RCC 7860 (cell line): ENCODE measurements around the gene SHBG.
"Not testable (repeated sequence)": the region's sequence is repeated elsewhere in the genome, so short reads cannot be mapped to it uniquely, and the experiment has no call there.

ENCODE experiments used
- DNase-seq: peaks from one replicate; pipeline ENCODE4 v3.0.0-alpha.2; 2015; ENCODE audit warnings: low spot score
- FAIRE-seq: peaks from 2 replicates; lab custom pipeline; 2012; peaks lifted over from hg19 to GRCh38; lab: Jason Lieb, UNC

SHBG gene

GRCh38 chr17:7611635-7612293, 18.2 kb upstream of the SHBG start:
- no peak for FAIRE-seq

GRCh38 chr17:7612294-7612640, 17.7 kb upstream of the SHBG start:
- FAIRE-seq: no peak

More at GRCh38 chr17:7611635-7612293, 18.2 kb upstream of the SHBG start:
- DNase-seq: no peak

GRCh38 chr17:7613769-7614424, 16.0 kb upstream of the SHBG start:
- DNase-seq (peak; percentile 20), FAIRE-seq (no peak)

More at GRCh38 chr17:7612294-7612640, 17.7 kb upstream of the SHBG start:
- DNase-seq: no peak

GRCh38 chr17:7614425-7615264, 15.3 kb upstream of the SHBG start, which contains the start of gene FXR2:
Gene FXR2 (minus strand): TSS chr17:7614897. CDS start chr17:7614532, 365 bp downstream.
- peak; percentile 97 for DNase-seq
- peak; percentile 88 for FAIRE-seq

- FAIRE-seq: no peak
These were observed 14.6 kb upstream of the SHBG start for GRCh38 chr17:7615265-7615747.

GRCh38 chr17:7618608-7619007, 11.3 kb upstream of the SHBG start:
- no peak for FAIRE-seq

More at GRCh38 chr17:7615265-7615747, 14.6 kb upstream of the SHBG start:
- no peak for DNase-seq

GRCh38 chr17:7620835-7621234, 9.1 kb upstream of the SHBG start:
- DNase-seq (no peak), FAIRE-seq (no peak)

More at GRCh38 chr17:7618608-7619007, 11.3 kb upstream of the SHBG start:
- no peak for DNase-seq

- DNase-seq (no peak), FAIRE-seq (no peak)
These were observed 6.3 kb upstream of the SHBG start for GRCh38 chr17:7623661-7624060.

- not testable (repeated sequence) for DNase-seq, FAIRE-seq
These were observed 4.2 kb upstream of the SHBG start for GRCh38 chr17:7625749-7626148.

GRCh38 chr17:7626307-7626706, 3.6 kb upstream of the SHBG start:
- no peak for DNase-seq
- no peak for FAIRE-seq

- no peak for FAIRE-seq
These were observed 3.0 kb upstream of the SHBG start for GRCh38 chr17:7626956-7627249.

GRCh38 chr17:7627250-7628121, 2.4 kb upstream of the SHBG start, which contains the start of gene SAT2:
Gene SAT2 (minus strand): TSS chr17:7627821. CDS start chr17:7627635, 186 bp downstream.
- peak; percentile 77 for DNase-seq
- FAIRE-seq: peak; percentile 66

More at GRCh38 chr17:7626956-7627249, 3.0 kb upstream of the SHBG start:
- DNase-seq: no peak

- DNase-seq: no peak
- FAIRE-seq: no peak
These were observed 1.8 kb downstream of the SHBG start for GRCh38 chr17:7631398-7632380.

- no peak for DNase-seq
- FAIRE-seq: no peak
These were observed 2.6 kb downstream of the SHBG start for GRCh38 chr17:7632492-7632894.

GRCh38 chr17:7633093-7633492, 3.2 kb downstream of the SHBG start:
- DNase-seq (no peak), FAIRE-seq (no peak)

- FAIRE-seq (no peak), DNase-seq (peak; percentile 4)
These were observed 4.4 kb downstream of the SHBG start for GRCh38 chr17:7634384-7634783.

GRCh38 chr17:7636163-7636562, 6.2 kb downstream of the SHBG start:
- DNase-seq: no peak
- FAIRE-seq: no peak

- FAIRE-seq (no peak), DNase-seq (no peak)
These were observed 10.8 kb downstream of the SHBG start for GRCh38 chr17:7640783-7641182.

- not testable (repeated sequence) for FAIRE-seq, DNase-seq
These were observed 11.7 kb downstream of the SHBG start for GRCh38 chr17:7641635-7642034.
